Measurements from ENCODE around the gene DOCK1. TPM values are rescaled to one million over a fixed set of nuclear protein-coding genes. Genes with fewer than 3 reads are reported as not detected.
"Not testable (repeated sequence)": the region's sequence is repeated elsewhere in the genome, so short reads cannot be mapped to it uniquely, and the experiment has no call there.

Gene DOCK1
- 0.73 and 0.86 TPM in 2 replicates for total RNA-seq

DNA sequence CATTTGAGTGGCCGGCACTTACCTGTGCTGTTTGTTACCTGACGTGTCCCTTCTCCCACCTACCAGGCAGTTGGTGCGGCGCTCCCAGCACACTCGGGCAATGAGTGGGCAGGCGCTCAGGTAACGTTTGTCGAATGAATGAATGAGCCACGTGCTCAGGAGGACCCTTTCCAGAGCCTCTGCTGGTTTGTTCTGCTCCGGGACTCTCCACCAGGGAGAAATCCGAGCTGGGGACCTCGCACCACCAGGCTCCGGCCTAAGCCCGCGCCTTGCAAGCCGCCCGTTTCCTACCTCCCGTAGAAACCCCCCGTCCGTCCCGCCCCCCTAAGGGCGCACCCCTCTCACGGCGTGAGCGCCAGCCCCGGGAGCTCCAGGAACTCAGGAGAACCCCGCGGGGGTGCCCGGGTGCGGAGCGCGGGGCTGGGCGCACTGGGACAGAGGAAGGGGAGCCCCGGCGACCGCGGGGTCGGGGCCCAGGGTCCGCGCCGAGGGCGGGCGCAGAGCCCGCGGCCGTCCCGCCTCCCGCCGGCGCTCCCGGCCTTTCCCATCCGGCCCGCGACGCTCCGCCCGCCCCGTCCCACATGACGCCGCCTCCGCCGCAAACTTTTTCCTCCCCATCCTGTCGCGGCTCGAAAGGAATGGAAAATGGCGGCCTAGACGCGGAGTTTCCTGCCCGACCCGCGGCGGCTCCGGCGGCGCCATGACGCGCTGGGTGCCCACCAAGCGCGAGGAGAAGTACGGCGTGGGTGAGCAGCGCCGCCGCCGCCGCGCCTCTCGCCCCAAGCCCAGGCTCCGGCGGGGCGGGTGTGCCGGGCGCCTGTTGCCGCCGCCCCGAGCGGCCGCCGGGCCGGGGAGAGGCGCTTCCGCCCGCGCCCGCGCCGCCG, at the start of gene DOCK1:
DOCK1 (plus strand) TSS at position 611 of the 884 bp plus-strand sequence; CDS start at position 701, 90 bp downstream.
- intact Hi-C loops (cut with micrococcal nuclease), result no loop called here

DNA sequence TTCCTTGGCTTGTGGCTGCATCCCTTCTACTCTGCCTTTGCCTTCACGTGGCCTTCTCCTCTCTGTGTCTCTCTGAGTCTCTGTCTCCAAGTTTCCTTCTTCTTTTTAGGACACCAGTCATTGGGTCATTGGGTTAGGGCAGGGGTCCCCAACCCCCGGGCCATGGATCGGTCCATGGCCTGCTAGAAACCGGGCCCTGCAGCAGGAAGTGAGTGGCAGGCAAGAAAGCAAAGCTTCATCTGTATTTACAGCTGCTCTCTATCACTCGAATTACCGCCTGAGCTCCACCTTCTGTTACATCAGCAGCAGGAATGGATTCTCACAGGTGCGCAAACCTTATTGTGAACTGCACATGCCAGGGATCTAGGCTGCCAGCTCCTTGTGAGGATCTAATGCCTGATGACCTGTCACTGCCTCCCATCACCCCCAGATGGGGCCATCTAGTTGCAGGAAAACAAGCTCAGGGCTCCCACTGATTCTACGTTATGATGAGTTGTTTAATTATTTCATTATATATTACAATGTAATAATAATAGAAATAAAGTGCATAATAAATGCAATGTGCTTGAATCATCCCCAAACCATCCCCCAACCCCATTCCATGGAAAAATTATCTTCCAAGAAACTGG, 47.9 kb upstream of the DOCK1 start:
- intact Hi-C loops (cut with micrococcal nuclease), result no loop called here

- intact Hi-C loops (cut with micrococcal nuclease), result no loop called here
These were observed 37.5 kb upstream of the DOCK1 start for GRCh38 chr10:126867567-126868365.

DNA sequence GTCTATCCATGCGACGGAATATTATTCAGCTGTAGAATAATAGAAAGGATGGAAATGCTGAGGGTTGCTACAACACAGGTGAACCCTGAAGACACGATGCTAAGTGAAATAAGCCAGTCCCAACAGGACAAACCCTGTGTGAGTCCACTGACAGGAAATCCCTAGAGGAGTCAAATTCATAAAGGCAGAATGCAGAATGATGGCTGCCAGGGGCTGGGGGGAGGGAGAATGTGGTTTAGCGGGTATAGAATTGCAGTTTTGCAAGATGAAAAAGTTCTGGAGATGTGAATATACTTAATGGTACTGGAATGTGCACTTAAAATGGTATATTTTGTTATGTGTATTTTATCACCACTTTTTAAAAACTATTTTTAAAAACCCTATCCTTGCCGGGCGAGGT, 36.9 kb upstream of the DOCK1 start:
- intact Hi-C loops (cut with micrococcal nuclease), result no loop called here

DNA sequence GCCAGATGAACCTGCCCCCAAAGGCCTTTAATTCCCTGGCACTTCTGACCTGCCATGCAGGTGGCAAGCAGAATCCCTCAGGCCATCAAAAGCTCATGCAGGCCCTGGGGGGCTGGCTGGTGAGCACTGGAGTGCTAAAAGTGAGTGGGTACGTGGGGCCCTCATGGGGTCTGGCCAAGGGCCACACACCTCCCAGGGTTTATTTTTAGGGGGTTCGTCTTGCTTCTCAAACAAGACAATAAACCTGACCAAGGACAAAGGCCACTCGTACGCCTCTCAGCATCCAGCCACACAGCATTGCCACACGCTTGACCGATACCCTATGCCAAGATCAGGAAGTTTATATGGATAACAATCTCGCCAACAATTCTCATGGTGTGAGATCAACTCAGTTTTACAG, 33.1 kb upstream of the DOCK1 start:
- intact Hi-C loops (cut with micrococcal nuclease), result no loop called here

DNA sequence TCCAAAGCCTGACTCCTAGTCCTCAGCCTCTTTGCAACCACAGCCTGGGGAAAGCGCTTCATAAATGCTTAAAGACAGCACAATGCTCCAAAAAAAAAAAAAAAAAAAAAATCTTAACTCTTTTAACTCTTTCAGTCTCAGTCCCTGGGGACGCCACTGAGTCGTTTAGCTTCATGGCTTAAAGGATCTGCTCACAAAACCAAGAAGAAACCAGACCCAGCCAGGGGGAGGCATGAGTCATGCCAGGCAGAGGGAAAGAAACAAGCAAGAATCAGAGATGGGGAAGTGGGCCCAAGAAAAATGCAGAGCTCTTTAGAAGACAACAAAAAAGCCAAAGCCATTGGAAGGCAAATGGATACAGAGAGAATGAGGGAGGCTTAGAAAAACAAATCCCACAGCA, 32.5 kb upstream of the DOCK1 start:
- intact Hi-C loops (cut with micrococcal nuclease), result no loop called here

GRCh38 chr10:126876456-126876855, 28.8 kb upstream of the DOCK1 start:
- intact Hi-C loops (cut with micrococcal nuclease), result no loop called here

- intact Hi-C loops (cut with micrococcal nuclease), result no loop called here
These were observed 27.8 kb upstream of the DOCK1 start for GRCh38 chr10:126877390-126877789.

DNA sequence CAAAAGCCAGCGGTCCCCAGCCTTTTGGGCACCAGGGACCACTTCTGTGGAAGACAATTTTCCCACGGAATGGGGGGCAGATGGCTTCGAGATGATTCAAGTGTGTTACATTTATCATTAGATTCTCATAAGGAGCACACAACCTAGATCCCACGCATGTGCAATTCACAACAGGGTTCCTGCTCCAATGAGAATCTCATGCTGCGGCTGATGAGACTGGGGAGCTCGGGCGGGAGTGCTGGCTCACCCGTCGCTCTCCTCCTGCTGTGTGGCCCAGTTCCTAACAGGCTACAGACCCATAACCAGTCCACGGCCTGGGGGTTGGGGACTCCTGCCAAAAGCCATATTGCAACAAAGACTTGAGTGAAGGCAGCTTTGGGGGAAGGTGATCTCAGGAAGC, 26.6 kb upstream of the DOCK1 start:
- intact Hi-C loops (cut with micrococcal nuclease), result no loop called here

DNA sequence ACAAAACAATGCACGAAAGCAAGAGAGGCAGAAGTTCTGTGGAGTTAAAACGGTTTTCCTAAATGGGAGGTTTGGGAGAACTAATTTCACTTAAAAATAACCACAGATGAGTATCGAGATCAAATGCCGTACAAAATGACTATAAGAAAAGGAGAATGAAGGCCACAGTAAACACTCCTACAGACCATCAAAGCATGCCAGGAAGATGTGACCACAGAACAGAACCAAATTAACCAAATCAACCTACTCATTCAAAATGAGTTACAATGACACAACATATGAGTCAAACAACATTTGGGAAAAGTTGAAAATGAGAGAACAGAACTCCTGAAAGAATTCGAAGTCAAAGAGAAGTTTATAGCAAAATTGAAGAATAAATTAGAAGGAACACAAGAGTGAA, 24.3 kb upstream of the DOCK1 start:
- intact Hi-C loops (cut with micrococcal nuclease), result no loop called here

DNA sequence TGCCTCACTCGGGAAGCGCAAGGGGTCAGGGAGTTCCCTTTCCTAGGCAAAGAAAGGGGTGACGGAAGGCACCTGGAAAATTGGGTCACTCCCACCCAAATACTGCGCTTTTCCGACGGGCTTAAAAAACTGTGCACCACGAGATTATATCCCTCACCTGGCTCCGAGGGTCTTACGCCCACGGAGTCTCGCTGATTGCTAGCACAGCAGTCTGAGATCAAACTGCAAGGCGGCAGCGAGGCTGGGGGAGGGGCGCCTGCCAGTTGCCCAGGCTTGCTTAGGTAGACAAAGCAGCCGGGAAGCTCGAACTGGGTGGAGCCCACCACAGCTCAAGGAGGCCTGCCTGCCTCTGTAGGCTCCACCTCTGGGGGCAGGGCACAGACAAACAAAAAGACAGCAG, 23.2 kb upstream of the DOCK1 start:
- intact Hi-C loops (cut with micrococcal nuclease), result not testable (repeated sequence)

- intact Hi-C loops (cut with micrococcal nuclease), result not testable (repeated sequence)
These were observed 16.8 kb upstream of the DOCK1 start for GRCh38 chr10:126888436-126888835.

- intact Hi-C loops (cut with micrococcal nuclease), result no loop called here
These were observed 15.8 kb upstream of the DOCK1 start for GRCh38 chr10:126889421-126889820.

- intact Hi-C loops (cut with micrococcal nuclease), result not testable (repeated sequence)
These were observed 14.4 kb upstream of the DOCK1 start for GRCh38 chr10:126890797-126891196.

DNA sequence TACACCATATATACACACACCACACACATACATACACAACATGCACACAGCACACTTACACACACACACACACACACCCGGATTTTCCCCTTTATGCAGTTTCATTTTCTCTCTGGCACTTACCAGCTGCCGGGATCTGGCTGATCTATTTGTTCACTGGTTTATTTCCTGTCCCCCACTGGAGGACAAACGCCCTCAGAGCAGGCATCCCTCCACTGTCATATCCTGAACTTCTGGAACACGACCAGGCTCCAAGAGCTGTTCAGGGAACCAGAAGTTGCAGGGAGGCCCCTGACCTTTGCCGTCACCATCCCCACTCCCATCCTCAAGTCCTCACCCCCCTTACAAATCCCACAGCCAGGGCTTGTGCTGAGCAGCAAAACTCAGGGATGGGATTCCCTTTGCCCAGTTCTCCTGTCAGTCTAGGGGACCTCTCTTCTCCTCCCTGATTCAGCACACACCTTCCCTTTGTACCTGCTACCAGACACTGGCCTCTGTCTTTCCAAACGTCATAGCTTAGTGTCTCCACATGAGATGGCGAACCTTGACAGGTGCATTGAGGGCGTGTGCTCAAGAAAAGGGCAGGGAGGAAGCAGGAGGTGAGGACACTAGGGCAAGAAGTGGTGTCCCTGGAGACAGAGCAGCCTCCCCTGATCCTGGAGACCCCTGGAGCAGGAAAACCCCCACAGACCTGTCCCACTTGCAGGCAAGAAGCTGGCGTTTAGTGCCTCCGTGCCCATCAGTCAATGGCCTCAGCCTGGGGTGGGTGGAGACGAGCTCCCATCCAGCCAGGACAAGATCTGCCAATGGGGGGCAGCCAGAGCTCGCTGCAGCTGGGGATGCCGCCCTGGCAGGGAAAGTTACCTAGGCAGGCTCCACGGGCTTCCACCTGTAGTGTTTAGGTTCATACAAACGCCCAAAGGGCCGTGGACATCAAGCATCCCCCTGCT, 12.7 kb upstream of the DOCK1 start:
- intact Hi-C loops (cut with micrococcal nuclease), result no loop called here

DNA sequence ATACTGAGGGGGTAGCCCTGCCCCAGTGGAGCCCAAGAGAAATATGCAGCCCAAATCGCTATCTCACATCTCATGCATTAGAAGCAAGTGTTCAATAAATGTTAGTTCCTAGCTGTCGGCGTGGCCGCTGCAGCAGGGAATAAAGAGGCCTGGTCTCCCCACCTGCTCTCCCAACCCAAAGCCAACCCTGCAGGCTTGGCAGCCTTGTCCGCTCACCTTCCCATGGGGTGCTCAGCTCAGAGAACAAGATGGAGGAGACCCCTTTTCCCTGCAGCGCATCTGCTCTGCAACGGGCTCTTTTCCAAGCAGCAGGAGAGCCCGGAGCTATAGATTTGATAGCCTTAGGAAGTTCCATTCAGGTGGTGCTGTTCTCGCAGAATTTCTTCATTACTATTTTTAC, 12.0 kb upstream of the DOCK1 start:
- intact Hi-C loops (cut with micrococcal nuclease), result no loop called here

- intact Hi-C loops (cut with micrococcal nuclease), result no loop called here
These were observed 11.4 kb upstream of the DOCK1 start for GRCh38 chr10:126893841-126894240.

GRCh38 chr10:126895214-126895781, 9.9 kb upstream of the DOCK1 start:
- intact Hi-C loops (cut with micrococcal nuclease), result no loop called here

GRCh38 chr10:126898460-126898859, 6.8 kb upstream of the DOCK1 start:
- intact Hi-C loops (cut with micrococcal nuclease), result no loop called here

DNA sequence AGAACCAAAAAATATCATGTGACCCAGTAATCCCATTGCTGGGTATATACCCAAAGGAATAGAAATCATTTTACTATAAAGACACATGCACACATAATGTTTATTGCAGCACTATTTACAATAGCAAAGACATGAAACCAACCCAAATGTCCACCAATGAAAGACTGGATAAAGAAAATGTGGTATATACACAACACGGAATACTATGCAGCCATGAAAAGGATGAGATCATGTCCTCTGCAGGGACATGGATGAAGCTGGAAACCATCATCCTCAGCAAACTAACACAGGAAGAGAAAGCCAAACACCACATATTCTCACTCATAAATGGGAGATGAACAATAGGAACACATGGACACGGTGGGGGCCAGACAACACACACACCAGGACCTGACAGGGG, 5.7 kb upstream of the DOCK1 start:
- intact Hi-C loops (cut with micrococcal nuclease), result not testable (repeated sequence)

All from T-helper 1 cell treated with Interleukin-12 subunit alpha and Interleukin-12 subunit beta and Interleukin-4 antibody, amounts not matched to agents 30 ng/mL and 1 ng/mL, for 36 hours (primary cell).